Coronary artery (tissue), 2 donors: ENCODE measurements around the gene FIBCD1.

Experiments
- DNase-seq: peaks from one replicate; pipeline ENCODE4 v3.0.0-alpha.2; 2017; ENCODE audit warnings: low spot score
- H3K27ac ChIP-seq, 2 donors: fragments of 200-600 bp; sonication (generic); one replicate each; pipeline ENCODE4 v1.5.1; 2016 to 2019
- H3K4me3 ChIP-seq: fragments of 200-600 bp; sonication (generic); 2 replicates; pipeline ENCODE4 v1.5.1; 2016; ENCODE audit warnings: mild to moderate bottlenecking, moderate library complexity
- TF ChIP-seq, protein P1 (sequence below): fragments of 200-600 bp; sonication (generic); IDR thresholded peaks from one replicate; pipeline ENCODE4 v1.5.1; 2019; ENCODE audit warnings: antibody characterized with exemption

The FIBCD1 gene

DNA sequence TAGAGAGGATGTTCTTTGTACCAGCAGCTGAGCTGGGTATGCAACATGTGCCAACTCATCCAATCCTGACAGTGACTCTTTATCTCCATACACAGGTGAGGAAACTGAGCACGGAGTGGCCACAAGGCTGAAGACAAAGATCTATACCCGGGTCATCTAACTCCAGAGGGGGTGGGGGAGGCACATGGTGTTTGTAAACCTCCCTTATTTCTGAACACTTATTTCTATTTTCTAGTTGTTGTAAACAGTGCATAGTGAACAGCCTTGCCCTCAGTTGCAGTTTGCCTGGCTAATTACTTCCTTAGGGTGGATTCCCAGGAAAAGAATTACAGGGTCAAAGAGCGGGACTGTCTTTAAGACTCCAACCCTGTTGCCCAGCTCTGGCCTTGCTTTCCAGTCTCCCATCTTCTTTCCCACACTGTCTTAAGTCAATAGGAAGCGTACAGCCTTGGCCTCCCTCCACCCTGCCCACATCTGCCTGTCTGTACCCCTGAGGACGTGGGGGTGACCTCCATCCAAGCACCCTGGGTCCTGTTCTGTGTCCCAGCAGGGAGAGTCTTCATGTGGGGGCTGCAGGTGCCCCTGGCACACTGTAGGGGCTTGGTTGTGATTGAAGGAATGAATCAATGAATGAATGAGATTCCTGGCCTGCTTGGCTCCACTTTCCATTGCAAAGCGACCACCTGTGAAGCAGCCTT lies 13.2 kb upstream of the FIBCD1 start:
- TF ChIP-seq, protein P1, sequence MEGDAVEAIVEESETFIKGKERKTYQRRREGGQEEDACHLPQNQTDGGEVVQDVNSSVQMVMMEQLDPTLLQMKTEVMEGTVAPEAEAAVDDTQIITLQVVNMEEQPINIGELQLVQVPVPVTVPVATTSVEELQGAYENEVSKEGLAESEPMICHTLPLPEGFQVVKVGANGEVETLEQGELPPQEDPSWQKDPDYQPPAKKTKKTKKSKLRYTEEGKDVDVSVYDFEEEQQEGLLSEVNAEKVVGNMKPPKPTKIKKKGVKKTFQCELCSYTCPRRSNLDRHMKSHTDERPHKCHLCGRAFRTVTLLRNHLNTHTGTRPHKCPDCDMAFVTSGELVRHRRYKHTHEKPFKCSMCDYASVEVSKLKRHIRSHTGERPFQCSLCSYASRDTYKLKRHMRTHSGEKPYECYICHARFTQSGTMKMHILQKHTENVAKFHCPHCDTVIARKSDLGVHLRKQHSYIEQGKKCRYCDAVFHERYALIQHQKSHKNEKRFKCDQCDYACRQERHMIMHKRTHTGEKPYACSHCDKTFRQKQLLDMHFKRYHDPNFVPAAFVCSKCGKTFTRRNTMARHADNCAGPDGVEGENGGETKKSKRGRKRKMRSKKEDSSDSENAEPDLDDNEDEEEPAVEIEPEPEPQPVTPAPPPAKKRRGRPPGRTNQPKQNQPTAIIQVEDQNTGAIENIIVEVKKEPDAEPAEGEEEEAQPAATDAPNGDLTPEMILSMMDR = no peak
- H3K4me3 ChIP-seq = no peak overlapping the region
- no peak for DNase-seq

DNA sequence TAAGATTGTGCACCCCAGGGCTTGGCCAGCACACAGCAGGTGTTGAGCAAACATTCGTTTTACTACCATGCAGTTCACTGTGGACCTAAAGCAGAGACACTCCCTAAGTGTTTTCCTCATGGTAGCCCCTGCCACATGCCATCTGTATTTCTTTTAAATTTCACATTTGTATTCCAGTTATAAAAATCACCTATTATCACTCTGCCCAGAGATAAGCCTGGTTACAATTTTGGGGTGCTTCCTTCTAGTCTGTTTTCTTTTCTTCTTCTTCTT lies 10.9 kb upstream of the FIBCD1 start:
- TF ChIP-seq, protein P1 = no peak
- Histone ChIP-seq H3K27ac (no peak overlapping the region), H3K4me3 (no peak overlapping the region)
- no peak for DNase-seq

More for the DNA sequence above, 13.2 kb upstream of the FIBCD1 start:
- H3K27ac ChIP-seq = no peak overlapping the region

DNA sequence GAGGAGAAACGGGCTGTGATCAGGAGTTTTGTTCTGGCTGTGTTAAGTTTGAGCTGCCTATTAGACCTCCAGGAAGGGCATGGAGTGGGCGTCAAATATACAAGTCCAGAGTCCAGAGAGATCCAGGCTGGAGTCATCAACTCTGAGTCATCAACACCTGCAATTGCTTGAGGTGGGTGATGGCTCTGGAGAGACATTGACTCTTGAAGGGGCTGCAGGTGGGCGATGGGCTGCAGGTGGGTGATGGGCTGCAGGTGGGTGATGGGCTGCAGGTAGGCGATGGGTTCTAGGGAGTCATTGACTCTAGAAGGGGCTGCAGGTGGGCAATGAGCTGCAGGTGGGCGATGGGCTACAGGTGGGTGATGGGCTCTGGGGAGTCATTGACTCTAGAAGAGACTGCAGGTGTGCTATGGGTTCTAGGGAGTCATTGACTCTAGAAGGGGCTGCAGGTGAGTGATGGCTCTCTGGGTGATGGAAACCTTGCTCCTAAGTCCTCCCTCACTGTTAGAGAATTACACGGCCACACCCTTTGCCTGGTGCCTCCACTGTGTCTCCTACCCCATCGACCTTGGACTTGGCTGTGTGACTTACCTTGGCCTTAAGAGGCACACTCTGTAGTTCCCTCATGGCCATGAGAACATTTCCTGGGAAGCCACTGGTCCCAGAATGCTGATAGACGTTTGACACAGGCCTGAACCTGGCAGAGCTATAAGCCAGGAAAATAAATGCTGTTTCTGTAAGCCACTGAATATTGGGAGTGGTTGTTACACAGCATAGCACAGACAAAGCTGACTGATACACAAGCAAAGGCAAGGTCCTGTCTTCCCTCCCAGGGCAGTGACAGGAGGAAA lies 10.4 kb upstream of the FIBCD1 start:
- TF ChIP-seq, protein P1 = no peak
- Histone ChIP-seq H3K4me3 (no peak overlapping the region), H3K27ac (no peak overlapping the region)
- no peak for DNase-seq

DNA sequence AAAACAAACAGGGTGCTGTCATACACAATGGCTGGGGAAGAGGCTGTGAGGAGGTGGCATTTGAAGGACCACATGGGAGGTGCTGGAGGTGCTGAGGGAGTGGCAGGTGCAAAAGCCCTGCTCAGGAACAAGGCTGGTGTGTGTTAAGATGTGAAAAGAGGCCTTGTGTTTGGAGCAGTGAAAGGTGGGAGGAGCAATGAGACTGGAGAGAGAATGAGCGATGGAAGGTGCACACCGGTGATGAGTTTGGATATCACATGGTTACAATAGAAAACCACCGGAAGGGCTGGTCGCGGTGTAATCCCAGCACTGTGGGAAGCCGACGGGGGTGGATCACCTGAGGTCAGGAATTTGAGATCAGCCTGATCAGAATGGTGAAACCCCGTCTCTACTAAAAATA lies 9.2 kb upstream of the FIBCD1 start:
- DNase-seq = no peak
- TF ChIP-seq, protein P1 = no peak
- H3K4me3 ChIP-seq = no peak overlapping the region
- no peak overlapping the region for H3K27ac ChIP-seq

DNA sequence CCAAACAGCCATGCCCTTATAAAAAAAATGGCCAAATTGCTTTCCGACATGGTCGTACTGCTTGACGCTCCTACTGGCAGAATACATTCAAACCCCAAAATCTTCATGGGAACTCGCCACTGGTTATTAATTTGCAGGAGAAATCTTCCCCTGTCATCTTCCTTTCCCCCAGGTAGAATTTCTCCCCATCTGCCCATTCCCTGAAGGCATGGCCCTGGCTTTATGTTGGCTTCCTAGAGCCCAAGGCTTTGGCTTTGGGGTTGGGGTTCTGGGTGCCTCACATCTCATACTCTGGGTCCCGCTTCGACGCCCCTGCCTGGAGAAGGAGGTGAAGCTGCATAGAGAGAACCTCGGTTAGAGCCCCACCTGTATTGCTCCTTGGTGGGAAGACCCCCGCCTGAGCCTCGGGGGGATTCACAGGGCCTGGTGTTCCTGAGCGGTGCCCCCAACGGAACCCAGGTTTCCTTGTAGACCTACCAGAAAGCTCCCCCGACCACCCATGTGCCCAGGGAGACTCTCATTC lies 8.6 kb upstream of the FIBCD1 start:
- no peak overlapping the region for H3K27ac ChIP-seq
- DNase-seq = no peak
- H3K4me3 ChIP-seq = no peak overlapping the region
- TF ChIP-seq, protein P1 = no peak

DNA sequence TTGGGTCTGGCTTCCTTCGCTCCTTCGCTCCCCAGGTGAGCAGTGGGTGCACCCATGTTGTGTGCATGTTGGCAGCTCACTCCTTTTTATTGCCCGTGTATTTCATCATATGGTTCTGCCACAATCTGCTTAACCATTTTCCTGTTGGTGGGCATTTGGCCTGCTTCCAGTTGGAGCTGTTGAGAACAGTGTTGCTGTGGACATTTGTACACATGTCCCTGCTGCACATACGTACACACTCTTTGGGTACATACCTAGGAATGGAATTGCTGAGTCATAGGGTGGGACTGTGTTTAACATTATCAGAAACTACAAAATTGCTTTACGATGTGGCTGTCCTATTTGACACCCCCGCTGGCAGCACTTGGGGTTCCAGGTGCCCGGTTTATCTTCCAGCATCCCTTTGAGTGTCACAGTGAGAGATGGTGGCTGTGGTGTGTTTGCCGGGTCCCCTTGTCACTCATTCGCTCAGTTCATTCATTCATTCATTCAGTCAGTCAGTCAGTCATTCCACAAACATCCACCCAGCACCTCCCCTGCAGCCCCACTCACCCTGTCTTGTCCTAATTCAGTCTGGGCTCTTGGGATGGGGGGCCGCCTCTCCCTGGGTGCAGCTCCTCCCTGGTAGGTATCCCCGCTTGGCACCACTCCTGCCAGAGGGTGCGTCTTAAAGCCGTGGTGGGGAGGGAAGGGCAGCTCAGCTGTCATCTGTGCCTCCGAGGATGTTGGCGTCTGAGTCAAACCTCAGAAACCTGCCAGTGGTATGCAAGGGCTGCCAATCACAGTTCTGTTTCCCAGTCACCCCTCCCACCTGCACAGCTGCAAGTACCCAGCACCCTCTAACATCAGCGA lies 7.9 kb upstream of the FIBCD1 start:
- DNase-seq = no peak
- TF ChIP-seq, protein P1 = no peak
- Histone ChIP-seq H3K4me3 (no peak overlapping the region), H3K27ac (no peak overlapping the region)
